Measurements from ENCODE around the gene CDKAL1.

CDKAL1 gene

DNA sequence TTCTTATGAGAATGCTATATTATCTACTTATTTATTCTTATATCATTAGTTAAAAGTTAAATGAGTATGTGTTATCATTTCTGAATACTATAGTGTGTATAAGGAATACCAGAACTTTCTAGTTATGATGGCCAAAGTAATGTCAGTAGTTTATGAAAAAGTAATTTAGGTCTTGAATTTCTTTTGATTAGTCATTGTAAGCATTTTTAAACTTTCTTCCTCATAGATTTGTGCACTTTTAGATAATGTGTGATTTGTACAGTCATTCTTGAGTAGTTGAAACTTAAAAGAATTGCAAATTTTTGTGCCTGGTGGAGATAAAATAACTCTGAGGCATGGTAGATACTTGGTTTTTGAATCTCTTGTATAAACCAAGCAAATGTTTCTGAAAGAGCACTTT is 311.3 kb downstream of the CDKAL1 start:
- no peak for DNase-seq (ENCODE audit: low spot score)
- no peak for TF ChIP-seq CTCF (IDR thresholded peaks at IDR 0.05)
- no peak overlapping the region for H3K4me3 ChIP-seq
- H3K27ac ChIP-seq, result no peak overlapping the region

- no peak for DNase-seq (ENCODE audit: low spot score)
- Histone ChIP-seq H3K4me3 (no peak overlapping the region), H3K27ac (no peak overlapping the region)
- TF ChIP-seq CTCF (IDR thresholded peaks at IDR 0.05), result no peak
Observed at GRCh38 chr6:20846602-20847028, 312.4 kb downstream of the CDKAL1 start.

GRCh38 chr6:20847904-20848303 is 313.6 kb downstream of the CDKAL1 start:
- TF ChIP-seq CTCF (IDR thresholded peaks at IDR 0.05), result no peak
- DNase-seq (ENCODE audit: low spot score), result no peak
- no peak overlapping the region for H3K4me3 ChIP-seq
- no peak overlapping the region for H3K27ac ChIP-seq

DNA sequence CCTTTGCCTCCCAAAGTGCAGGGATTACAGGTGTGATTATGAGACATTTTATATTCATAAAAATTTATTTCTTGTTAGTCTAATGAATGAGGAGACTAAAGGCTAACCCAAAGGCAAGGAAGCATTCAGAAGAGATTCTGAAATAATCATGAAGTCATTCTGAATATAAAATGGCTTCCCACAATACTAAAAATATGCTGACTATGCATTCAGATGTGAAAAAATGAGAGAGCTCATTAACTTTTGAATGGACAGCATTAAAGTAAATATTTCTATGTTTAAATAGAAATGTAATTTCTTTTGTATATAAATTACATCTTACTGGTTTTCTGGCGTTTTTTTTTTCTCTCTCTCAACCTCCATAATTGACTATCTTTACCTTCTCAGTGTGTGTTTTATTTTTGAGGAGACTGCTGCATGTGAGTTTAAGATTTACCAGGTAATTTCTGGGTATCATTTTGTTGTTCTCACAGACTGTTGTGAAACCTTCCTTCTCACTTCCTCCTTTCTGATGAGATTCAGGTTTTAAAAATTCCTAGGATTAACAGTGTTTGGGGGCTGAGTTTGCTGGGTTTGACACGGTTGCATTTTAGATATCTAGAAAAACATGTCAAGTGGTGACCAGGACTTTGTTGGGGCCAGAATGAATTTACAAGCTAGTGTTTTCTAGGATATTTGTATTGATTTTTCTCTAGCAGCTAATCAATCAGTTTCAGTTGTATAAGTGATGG is 316.6 kb downstream of the CDKAL1 start:
- no peak overlapping the region for H3K4me3 ChIP-seq
- TF ChIP-seq CTCF (IDR thresholded peaks at IDR 0.05), result no peak
- no peak for DNase-seq (ENCODE audit: low spot score)
- no peak overlapping the region for H3K27ac ChIP-seq

DNA sequence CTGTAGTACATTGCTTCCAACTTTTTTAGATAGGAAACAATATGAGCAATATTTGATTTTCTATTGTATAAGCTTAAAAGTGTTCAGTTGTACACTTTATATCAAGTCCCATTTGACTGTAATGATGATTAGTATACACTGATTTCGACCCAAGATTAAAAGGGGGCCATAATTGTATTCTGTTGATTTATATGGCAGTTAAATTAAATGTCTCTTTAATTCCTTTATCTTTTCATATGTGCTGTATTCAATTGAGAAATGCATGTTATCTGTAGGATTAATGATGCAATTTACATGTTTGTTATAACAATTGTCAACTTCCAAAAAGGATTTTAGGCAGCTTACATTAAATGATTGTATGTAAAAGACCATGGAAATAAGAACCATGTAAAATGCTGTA is 317.5 kb downstream of the CDKAL1 start:
- no peak overlapping the region for H3K4me3 ChIP-seq
- no peak for DNase-seq (ENCODE audit: low spot score)
- H3K27ac ChIP-seq, result no peak overlapping the region
- no peak for TF ChIP-seq CTCF (IDR thresholded peaks at IDR 0.05)

DNA sequence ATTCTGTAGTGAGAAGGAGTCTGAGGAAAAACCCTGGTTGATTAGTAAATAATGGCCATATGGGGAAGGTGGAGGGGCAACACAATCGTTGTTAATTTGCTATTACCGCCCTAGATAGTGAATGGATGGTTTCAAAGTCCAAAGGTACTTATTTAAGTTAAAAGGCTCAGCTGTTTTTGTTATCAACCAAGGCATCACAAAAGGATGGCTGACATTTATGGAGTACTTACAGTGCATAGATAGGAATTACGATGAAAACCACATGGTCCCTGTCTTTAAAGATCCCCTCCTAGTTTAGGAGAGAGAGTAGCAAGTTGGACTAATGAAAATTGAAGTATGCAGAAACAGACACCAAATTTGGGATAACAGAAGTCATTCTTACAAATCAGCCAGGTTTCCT is 319.6 kb downstream of the CDKAL1 start:
- H3K27ac ChIP-seq, result no peak overlapping the region
- no peak for DNase-seq (ENCODE audit: low spot score)
- no peak overlapping the region for H3K4me3 ChIP-seq
- no peak for TF ChIP-seq CTCF (IDR thresholded peaks at IDR 0.05)

- H3K27ac ChIP-seq, result no peak overlapping the region
- no peak for DNase-seq (ENCODE audit: low spot score)
- TF ChIP-seq CTCF (IDR thresholded peaks at IDR 0.05), result no peak
- H3K4me3 ChIP-seq, result no peak overlapping the region
Observed at GRCh38 chr6:20856681-20857288, 322.5 kb downstream of the CDKAL1 start.

Measured in coronary artery (tissue), 2 donors.